Placental epithelial cell (primary cell): ENCODE measurements around the gene PRKAR1A. TPM values are rescaled to one million over a fixed set of nuclear protein-coding genes. Genes with fewer than 3 reads are reported as not detected.

ENCODE experiments used
- total RNA-seq: library from RNA; depleted of rRNA; stranded (reverse); fragments of >200 nt; gene quantifications from 2 replicates; pipeline ENCODE4 v1.2.3, GENCODE V29; 2012

The PRKAR1A gene
- total RNA-seq, result 143 and 163 TPM in 2 replicates

GRCh38 chr17:68512247-68512959, at the start of gene PRKAR1A:
TSS of gene PRKAR1A (plus strand) at chr17:68512430. CDS start at chr17:68515400, 2,970 bp downstream.

Other genes with a start within 250 kb of the PRKAR1A start
- gene SLC16A6, start 221.3 kb upstream of the PRKAR1A start, total RNA-seq, result under 0.01 TPM in 1 of 2 replicates, not detected in the other
- 0.33 and 0.39 TPM in 2 replicates for gene ARSG, start 220.9 kb upstream of the PRKAR1A start, total RNA-seq
- 130 and 136 TPM in 2 replicates for gene WIPI1, start 54.9 kb upstream of the PRKAR1A start, total RNA-seq
- gene FAM20A, start 88.9 kb downstream of the PRKAR1A start, total RNA-seq, result 0.39 TPM in 1 of 2 replicates, not detected in the other